GM10248 (cell line): Measurements from ENCODE around the gene ASIC2.

Source experiments
- CTCF ChIA-PET: fragments of 300-600 bp; sonication (Branson Sonifier 250); formaldehyde crosslinking; extraction: SDS; loops from one replicate; lab custom pipeline; 2021; ENCODE audit warnings: antibody characterized with exemption; lab: Yijun Ruan, JAX
- POLR2A ChIA-PET: fragments of 350-650 bp; sonication (Branson Sonifier 250); formaldehyde crosslinking; extraction: SDS; loops from one replicate; lab custom pipeline; 2020; ENCODE audit warnings: antibody characterized with exemption; lab: Yijun Ruan, JAX
- DNase-seq: peaks from one replicate; pipeline ENCODE4 v3.0.0; 2012; ENCODE audit errors: extremely low spot score
- TF ChIP-seq, protein P1 (sequence below): IDR thresholded peaks from 2 replicates; pipeline ENCODE4 v1.5.1; 2012; ENCODE audit warnings: mild to moderate bottlenecking, low read depth; ENCODE audit errors: extremely low read depth, missing control alignments, control extremely low read depth

ASIC2 gene

DNA sequence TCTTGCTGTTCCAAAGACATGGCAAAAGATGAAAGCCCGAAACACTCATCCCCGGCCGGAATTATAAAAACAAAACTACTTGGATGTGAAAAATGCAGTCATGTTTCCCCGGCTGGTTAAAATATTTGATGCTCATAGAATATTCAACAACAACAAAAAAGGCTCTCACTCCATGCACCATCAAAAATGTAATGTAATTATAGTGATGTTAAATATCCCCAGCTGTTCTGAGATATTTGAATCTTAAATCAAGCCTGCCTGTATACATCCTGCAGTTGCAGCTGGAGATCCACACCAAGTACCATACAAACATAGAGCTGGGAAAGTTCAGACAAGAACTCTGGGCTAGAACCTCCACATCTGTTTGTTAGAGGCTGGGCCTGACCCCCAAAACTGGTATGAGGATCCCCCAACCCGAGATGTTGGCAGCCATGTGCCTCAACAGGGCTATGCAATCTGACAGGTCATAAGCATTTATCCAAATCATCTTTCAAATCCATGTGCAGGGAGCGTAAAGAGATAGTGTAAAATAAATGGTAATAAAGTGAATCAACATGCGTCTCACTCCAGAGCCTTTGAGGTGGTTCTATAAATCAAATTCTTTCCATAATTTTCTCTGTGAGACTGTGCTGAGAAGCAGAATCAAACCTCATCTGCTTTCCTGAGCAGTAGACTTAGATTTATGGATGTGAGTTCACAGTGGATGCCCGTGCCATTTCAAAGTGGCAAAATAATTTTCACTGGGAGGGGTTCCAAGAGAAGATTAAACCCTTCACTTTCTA, 12.7 kb downstream of the ASIC2 start:
- TF ChIP-seq, protein P1, sequence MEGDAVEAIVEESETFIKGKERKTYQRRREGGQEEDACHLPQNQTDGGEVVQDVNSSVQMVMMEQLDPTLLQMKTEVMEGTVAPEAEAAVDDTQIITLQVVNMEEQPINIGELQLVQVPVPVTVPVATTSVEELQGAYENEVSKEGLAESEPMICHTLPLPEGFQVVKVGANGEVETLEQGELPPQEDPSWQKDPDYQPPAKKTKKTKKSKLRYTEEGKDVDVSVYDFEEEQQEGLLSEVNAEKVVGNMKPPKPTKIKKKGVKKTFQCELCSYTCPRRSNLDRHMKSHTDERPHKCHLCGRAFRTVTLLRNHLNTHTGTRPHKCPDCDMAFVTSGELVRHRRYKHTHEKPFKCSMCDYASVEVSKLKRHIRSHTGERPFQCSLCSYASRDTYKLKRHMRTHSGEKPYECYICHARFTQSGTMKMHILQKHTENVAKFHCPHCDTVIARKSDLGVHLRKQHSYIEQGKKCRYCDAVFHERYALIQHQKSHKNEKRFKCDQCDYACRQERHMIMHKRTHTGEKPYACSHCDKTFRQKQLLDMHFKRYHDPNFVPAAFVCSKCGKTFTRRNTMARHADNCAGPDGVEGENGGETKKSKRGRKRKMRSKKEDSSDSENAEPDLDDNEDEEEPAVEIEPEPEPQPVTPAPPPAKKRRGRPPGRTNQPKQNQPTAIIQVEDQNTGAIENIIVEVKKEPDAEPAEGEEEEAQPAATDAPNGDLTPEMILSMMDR, result no peak
- ChIA-PET POLR2A (no interaction called here), CTCF (no interaction called here)
- DNase-seq, result no peak

DNA sequence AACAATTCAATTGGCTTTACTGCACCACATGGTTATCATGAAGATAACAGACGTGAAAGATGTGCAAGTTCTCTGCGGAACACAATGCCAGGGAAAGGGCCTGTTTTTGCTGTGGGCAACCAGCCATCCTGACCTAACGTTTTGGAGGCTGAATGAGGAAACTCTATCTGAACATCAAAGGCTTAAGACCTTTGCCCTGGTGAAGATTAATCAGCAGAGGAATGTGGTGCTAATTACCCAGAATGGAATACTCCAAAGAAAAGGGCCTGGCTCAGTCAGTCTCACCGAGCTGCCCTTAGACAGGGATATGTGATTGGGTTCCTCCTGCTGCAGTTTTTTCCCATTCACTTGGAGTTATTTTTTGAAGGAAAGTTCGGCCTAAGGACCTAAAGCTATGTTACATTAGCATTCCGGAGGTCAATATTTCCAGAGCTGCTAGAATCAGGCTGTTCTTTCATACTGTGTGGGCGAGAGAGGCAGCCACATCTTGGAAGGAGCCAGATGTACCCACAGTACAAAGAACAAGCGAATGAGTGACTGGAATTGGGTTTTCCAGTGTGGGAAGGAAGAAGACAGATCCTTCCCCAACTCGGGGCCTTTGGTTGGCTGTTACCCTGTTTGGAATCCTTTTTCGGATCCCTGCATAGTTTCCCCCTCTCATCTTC, 15.5 kb downstream of the ASIC2 start:
- DNase-seq, result no peak
- ChIA-PET CTCF (no interaction called here), POLR2A (no interaction called here)
- TF ChIP-seq, protein P1, result no peak

DNA sequence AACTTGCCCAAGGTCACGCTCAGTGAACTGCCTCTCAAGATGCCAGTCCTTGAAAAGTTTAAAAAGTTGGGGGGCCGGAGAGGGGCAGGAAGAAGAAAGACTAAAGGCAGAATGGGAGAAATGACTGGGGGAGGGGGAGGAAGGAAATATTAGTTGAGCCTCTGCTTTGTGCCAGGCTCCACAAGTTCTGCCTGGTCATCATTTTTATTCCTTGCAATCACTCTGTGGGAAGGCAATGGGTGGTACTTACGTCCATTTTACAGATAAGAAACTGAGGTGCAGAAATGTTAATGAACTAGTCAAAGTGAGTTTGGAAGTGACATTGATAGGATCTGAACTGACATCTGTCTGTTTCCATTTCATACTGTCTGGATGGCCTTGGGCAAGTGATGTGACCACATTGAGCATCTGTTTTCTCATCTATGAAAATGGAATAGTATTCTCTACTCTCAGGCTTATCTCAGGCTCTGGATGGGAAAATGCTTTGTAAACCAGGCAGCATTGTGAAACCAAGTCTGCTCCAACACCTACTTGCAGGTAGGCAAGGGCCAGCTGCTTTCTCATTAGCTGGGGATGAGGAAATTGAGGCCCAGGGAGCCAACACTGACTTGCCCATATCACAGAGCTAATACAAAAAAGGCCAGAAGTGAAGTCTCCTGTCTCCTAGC, 19.2 kb downstream of the ASIC2 start:
- TF ChIP-seq, protein P1, result no peak
- DNase-seq, result no peak
- ChIA-PET CTCF (no interaction called here), POLR2A (no interaction called here)

DNA sequence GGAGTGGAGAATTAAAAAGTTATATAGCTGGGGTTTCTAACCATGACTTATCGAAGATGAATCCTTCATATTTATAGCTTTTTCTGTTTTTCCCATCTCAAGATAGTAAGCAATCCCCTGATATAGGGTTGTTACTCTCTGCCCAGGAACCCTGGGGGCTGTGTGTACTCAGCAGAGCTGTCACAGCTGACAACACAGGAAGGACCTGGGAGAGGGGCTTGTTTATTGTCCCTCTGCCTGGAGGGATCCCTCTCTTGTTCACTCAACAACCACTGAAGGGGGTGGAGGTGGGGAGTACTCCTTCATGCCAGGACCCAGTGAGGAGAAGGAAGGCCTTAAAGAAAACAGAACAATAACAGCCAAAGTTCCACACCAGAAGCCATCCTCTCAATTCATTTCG, 19.8 kb downstream of the ASIC2 start:
- POLR2A ChIA-PET, result no interaction called here
- DNase-seq, result no peak
- TF ChIP-seq, protein P1, result no peak
- CTCF ChIA-PET, result interaction anchor here (1.0 kb wide), 1 partner anchor 22 kb away, joined by 3 read pairs; no protein-coding TSS in a partner anchor

DNA sequence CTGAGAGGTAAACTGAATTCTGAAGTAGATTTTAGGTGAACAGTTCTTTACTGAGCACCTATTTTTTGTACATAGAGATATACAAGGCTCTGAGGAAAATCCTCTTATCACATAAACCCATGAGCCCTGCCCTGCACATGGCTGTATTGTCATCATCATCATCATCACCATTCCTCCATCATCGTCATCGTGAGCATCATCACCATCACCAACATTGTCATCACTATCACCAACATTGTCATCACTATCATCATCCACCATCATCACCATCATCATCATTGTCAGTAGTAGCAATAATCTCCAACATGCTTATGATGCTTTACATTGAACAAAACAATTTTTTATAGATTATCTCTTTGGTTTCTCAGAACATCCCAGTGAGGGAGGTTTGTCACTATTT, 20.7 kb downstream of the ASIC2 start:
- DNase-seq, result no peak
- POLR2A ChIA-PET, result no interaction called here
- TF ChIP-seq, protein P1, result no peak
- CTCF ChIA-PET, result interaction anchor here (0.8 to 1.0 kb wide), 2 partner anchors 10 to 22 kb away, joined by 3 read pairs; no protein-coding TSS in a partner anchor

DNA sequence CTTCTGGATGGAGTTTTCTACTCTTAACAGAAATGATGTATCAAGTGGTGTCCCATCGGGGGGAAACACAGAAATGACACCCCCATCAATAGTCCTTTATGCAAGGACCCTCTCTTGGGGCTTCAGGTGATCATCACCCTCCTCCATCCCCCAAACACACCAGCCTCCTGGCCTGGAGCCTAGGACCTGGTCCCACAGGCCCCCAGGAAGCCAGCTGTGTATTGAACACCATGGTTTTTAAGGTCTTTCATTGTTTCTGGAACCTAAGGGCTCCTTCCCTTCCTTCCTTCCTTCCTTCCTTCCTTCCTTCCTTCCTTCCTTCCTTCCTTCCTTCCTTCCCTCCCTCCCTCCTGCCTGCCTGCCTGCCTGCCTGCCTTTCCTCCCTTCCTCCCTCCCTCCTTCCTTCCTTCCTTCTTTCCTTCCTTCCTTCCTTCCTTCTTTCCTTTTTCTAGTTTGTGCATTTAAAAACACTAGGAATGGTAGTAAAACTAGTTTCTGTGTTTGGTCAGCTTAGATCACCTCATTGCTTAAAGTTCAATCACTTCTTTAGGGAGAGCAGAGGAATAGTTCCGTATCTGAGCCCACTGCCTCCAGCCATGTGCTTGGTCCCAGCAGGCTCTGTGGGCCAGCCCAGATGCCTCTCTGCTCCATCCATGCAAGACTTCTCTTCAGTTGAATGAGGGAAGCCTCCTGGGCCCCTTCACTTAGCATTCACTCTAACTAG, 23.6 kb downstream of the ASIC2 start:
- no peak for DNase-seq
- ChIA-PET CTCF (no interaction called here), POLR2A (no interaction called here)
- TF ChIP-seq, protein P1, result no peak
